IPS-18a (cell line): ENCODE measurements around the gene SURF4.
"Not testable (repeated sequence)": the region's sequence is repeated elsewhere in the genome, so short reads cannot be mapped to it uniquely, and the experiment has no call there.

ENCODE experiments used
- H3K27ac ChIP-seq: one replicate; pipeline ENCODE4 v1.5.1; 2013; ENCODE audit warnings: low read length
- H3K27me3 ChIP-seq: one replicate; pipeline ENCODE4 v1.6.1; 2013; ENCODE audit warnings: mild to moderate bottlenecking, low read length; ENCODE audit not compliant: control insufficient read depth, insufficient read depth
- H3K36me3 ChIP-seq: one replicate; pipeline ENCODE4 v1.6.1; 2013; ENCODE audit warnings: low read depth, low read length; ENCODE audit not compliant: control insufficient read depth
- H3K4me1 ChIP-seq: one replicate; pipeline ENCODE4 v1.6.1; 2013; ENCODE audit warnings: low read depth, low read length; ENCODE audit not compliant: control insufficient read depth
- H3K4me3 ChIP-seq: one replicate; pipeline ENCODE4 v1.5.1; 2013; ENCODE audit warnings: low read length
- H3K9ac ChIP-seq: one replicate; pipeline ENCODE4 v1.6.1; 2013; ENCODE audit warnings: mild to moderate bottlenecking, low read length, moderate library complexity
- H3K9me3 ChIP-seq: one replicate; pipeline ENCODE4 v1.6.1; 2013; ENCODE audit warnings: low read depth, low read length; ENCODE audit not compliant: control insufficient read depth

Gene SURF4

GRCh38 chr9:133393399-133393798 is 17.5 kb upstream of the SURF4 start:
- no peaks in the 10 kb centered on the region for H3K4me1 ChIP-seq
- H3K36me3 ChIP-seq: no peaks in the 10 kb centered on the region
- H3K9ac ChIP-seq: no peak overlapping the region
- H3K27me3 ChIP-seq: no peaks in the 10 kb centered on the region
- H3K27ac ChIP-seq: no peak overlapping the region
- H3K4me3 ChIP-seq: no peak overlapping the region
- H3K9me3 ChIP-seq: no peaks in the 10 kb centered on the region

- H3K4me1 ChIP-seq, H3K9ac ChIP-seq, H3K27me3 ChIP-seq, H3K9me3 ChIP-seq, H3K27ac ChIP-seq, H3K4me3 ChIP-seq, H3K36me3 ChIP-seq: not testable (repeated sequence)
Observed at GRCh38 chr9:133392308-133392707, 16.4 kb upstream of the SURF4 start.

GRCh38 chr9:133391449-133391848 is 15.6 kb upstream of the SURF4 start:
- H3K4me3 ChIP-seq, H3K4me1 ChIP-seq, H3K9me3 ChIP-seq, H3K36me3 ChIP-seq, H3K9ac ChIP-seq, H3K27me3 ChIP-seq, H3K27ac ChIP-seq: not testable (repeated sequence)

DNA sequence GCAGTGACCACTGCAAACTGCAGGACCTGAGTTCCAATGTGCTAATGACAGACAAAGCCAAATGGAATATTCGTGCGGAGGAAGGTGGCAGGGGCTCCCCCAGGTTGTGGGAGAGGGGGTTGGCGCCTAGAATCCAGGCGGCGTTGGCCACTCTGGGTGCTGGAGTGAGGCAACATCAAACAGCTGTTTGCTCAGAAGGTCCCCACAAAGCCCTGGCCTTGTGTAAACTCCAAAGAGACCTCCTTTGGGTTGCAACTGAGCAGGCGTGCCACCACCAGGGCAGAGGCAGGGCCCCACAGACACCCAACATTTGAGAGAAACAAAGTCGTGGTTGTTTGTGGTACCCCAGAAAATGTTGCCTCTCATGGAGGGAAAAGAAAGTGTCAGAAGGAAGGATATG is 14.9 kb upstream of the SURF4 start:
- no peaks in the 10 kb centered on the region for H3K27me3 ChIP-seq
- H3K36me3 ChIP-seq: no peaks in the 10 kb centered on the region
- H3K4me1 ChIP-seq: no peaks in the 10 kb centered on the region
- H3K9me3 ChIP-seq: no peaks in the 10 kb centered on the region
- H3K9ac ChIP-seq: no peak overlapping the region
- H3K4me3 ChIP-seq: no peak overlapping the region
- H3K27ac ChIP-seq: no peak overlapping the region

DNA sequence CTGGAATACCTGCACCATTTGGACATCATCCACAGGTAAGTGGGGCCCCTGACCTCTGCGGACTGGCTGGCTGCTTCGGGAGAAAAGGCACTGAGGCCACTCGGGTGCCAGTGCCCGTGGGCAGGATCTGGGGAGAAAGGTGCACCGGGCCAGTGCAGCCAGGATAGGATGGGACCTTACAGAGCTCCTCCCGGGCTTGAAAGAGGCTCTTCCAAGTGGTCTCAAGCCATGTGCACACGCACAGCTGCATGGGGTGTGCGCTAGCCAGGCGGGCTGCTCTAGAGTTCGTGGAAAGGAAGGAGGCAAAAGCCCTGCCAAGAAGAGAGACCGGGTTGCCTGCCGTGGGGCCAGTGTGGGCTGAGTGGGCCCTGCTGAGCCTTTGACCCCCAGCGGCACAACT is 13.7 kb upstream of the SURF4 start:
- no peak overlapping the region for H3K27ac ChIP-seq
- H3K36me3 ChIP-seq: no peaks in the 10 kb centered on the region
- no peaks in the 10 kb centered on the region for H3K27me3 ChIP-seq
- no peaks in the 10 kb centered on the region for H3K4me1 ChIP-seq
- H3K4me3 ChIP-seq: no peak overlapping the region
- no peak overlapping the region for H3K9ac ChIP-seq
- H3K9me3 ChIP-seq: no peaks in the 10 kb centered on the region

GRCh38 chr9:133389025-133389557 is 13.2 kb upstream of the SURF4 start:
- H3K36me3 ChIP-seq: no peaks in the 10 kb centered on the region
- H3K27me3 ChIP-seq: no peaks in the 10 kb centered on the region
- no peak overlapping the region for H3K9ac ChIP-seq
- no peak overlapping the region for H3K4me3 ChIP-seq
- no peak overlapping the region for H3K27ac ChIP-seq
- no peaks in the 10 kb centered on the region for H3K4me1 ChIP-seq
- H3K9me3 ChIP-seq: no peaks in the 10 kb centered on the region

DNA sequence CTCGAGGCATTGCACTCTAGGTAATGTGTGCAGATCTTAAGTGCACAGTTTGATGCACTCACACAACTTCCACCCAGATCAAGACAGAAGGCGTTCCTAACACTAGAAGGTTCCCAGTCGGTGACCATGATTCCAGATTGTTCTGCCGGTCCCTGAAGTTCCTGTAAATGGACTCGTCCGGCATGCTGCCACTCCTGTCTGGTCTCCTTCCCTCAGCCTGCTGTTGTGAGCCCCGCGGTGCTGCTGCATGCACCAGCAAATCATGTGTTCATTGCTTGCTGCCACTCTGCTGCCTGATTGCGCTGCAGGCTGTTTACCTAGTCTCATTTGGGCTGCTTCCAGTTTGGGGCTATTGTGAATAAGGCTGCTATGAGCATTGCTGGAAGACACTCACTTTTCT is 11.8 kb upstream of the SURF4 start:
- no peaks in the 10 kb centered on the region for H3K9me3 ChIP-seq
- no peak overlapping the region for H3K9ac ChIP-seq
- H3K27ac ChIP-seq: no peak overlapping the region
- H3K4me1 ChIP-seq: no peaks in the 10 kb centered on the region
- no peak overlapping the region for H3K4me3 ChIP-seq
- no peaks in the 10 kb centered on the region for H3K27me3 ChIP-seq
- no peaks in the 10 kb centered on the region for H3K36me3 ChIP-seq

- Histone ChIP-seq H3K9ac (no peak overlapping the region), H3K36me3 (no peaks in the 10 kb centered on the region), H3K27me3 (no peaks in the 10 kb centered on the region), H3K9me3 (no peaks in the 10 kb centered on the region), H3K4me3 (no peak overlapping the region), H3K4me1 (no peaks in the 10 kb centered on the region), H3K27ac (no peak overlapping the region)
Observed at GRCh38 chr9:133386338-133386737, 10.5 kb upstream of the SURF4 start.

- Histone ChIP-seq H3K9ac (no peak overlapping the region), H3K4me3 (no peak overlapping the region), H3K9me3 (no peaks in the 10 kb centered on the region), H3K27ac (no peak overlapping the region), H3K4me1 (no peaks in the 10 kb centered on the region), H3K36me3 (no peaks in the 10 kb centered on the region), H3K27me3 (no peaks in the 10 kb centered on the region)
Observed at GRCh38 chr9:133385452-133385851, 9.6 kb upstream of the SURF4 start.

- Histone ChIP-seq H3K4me3 (no peak overlapping the region), H3K9me3 (no peaks in the 10 kb centered on the region), H3K36me3 (no peaks in the 10 kb centered on the region), H3K9ac (no peak overlapping the region), H3K27ac (no peak overlapping the region), H3K27me3 (no peaks in the 10 kb centered on the region), H3K4me1 (no peaks in the 10 kb centered on the region)
Observed at GRCh38 chr9:133384736-133385321, 9.0 kb upstream of the SURF4 start.

GRCh38 chr9:133383438-133383837 is 7.6 kb upstream of the SURF4 start:
- no peak overlapping the region for H3K9ac ChIP-seq
- H3K27ac ChIP-seq: no peak overlapping the region
- no peak overlapping the region for H3K4me3 ChIP-seq
- peaks cover 4% of the 10 kb centered on the region for H3K27me3 ChIP-seq
- no peaks in the 10 kb centered on the region for H3K4me1 ChIP-seq
- no peaks in the 10 kb centered on the region for H3K9me3 ChIP-seq
- H3K36me3 ChIP-seq: no peaks in the 10 kb centered on the region

DNA sequence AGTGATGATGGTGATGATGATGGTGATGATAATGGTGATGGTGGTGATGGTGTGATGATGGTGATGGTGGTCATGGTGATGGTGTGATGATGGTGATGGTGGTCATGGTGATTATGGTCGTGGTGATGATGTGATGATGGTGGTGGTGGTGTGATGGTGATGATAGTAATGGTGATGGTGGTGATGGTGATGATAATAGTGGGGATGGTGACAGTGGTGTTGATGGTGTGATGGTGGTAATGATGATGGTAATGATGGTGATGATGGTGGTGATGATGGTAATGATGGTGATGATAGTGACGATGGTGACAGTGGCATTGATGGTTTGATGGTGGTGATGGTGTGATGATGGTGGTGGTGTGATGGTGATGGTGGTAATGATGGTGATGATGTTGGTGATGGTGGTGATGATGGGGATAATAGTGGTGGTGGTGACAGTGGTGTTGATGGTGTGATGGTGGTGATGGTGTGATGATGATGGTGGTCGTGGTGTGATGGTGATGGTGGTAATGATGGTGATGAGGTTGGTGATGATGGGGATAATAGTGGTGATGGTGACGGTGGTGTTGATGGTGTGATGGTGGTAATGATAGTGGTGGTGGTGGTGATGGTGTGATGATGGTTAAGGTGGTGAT is 6.8 kb upstream of the SURF4 start:
- Histone ChIP-seq H3K4me1 (peaks cover 3% of the 10 kb centered on the region), H3K4me3 (no peak overlapping the region), H3K36me3 (no peaks in the 10 kb centered on the region)

More for the DNA sequence above, 6.8 kb upstream of the SURF4 start:
- H3K27ac ChIP-seq: no peak overlapping the region
- H3K9me3 ChIP-seq: no peaks in the 10 kb centered on the region
- H3K27me3 ChIP-seq: peaks cover 10% of the 10 kb centered on the region
- H3K9ac ChIP-seq: no peak overlapping the region
